HTR-8/SVneo (cell line): ENCODE measurements around the gene SOX13.
"Not testable (repeated sequence)": the region's sequence is repeated elsewhere in the genome, so short reads cannot be mapped to it uniquely, and the experiment has no call there.

ENCODE experiments used
- DNase-seq: peaks from one replicate; pipeline ENCODE4 v3.0.0; 2011; ENCODE audit warnings: low spot score, mixed read lengths; ENCODE audit not compliant: insufficient read length
- FAIRE-seq: peaks from 2 replicates; lab custom pipeline; 2011; peaks lifted over from hg19 to GRCh38; lab: Jason Lieb, UNC

Gene SOX13

DNA sequence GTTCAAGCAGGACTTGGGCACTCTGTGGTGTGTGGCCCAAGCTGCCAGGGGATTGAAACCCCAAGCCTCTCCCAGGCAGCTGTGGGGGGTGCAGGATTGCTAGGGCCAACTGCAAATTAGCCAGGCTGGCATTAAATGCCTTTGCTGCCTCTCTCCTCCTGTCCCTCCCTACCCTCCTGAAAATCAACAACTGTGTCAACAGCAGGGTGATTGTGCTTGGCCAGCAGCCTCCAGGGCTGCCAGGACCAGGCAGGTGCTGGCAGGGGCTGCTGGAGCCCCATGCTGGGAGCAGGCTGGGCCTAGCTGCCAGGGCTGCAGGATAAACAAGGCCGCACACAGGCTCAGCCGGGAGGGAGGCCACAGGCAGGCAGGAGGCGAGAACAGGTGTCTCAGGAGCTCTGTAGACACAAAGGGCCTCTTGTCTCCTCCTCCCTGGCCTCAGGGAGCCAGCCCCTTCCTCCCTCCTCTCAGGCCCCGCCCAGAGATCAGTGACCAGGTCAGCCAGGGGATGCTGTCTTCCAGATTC, 11.4 kb downstream of the SOX13 start:
- DNase-seq (no peak), FAIRE-seq (no peak)

DNA sequence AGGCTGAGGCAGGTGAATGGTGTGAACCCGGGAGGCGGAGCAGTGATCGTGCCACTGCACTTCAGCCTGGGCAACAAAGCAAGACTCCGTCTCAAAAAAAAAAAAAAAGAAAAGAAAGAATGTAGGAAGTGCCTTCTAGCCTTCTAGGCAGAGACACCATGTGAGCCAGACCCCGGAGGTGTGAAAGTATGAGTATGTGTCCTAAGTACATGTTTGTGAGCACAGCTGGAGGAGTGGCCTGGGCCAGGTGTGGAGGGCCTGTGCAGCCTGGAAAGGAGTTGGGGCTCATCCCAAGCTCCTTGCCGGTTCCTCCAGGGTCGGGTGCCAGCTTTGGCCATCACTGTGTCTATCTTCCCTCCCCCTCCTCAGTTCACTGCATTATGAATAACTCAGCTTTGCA, 13.0 kb downstream of the SOX13 start:
- DNase-seq: no peak
- FAIRE-seq: no peak

DNA sequence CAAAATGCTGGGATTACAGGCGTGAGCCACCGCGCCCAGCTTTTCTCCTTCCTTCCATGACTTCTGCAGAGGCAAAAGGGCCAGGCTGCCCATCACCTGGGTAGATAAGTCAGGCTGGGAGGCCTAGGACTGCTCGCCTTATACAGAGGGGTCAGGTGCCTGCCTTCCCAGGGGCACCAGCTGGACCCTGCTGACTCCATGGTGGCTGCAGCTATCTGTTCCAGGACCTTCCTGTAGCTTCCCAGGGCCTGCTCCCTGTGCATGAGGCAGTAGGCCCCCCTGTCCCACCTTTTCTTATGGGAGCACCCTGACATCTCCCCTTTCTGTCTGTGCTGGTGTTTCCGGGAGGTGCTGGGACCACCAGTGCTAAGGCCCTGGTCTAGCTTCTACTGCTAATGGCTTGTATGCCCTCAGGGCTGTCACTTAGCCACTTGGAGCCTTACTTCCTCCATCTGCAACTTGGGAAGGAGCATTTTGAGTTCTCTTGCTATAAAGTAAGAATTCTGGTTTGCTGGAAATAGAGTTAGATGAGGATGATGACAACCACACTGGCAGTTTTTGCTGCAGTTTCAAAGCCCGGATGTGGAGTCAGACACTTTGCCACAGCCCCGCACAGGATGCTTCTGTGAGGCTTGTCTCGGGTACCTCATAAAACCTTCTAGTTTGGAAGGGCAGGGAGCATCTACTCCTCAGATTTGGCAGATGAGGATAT, 14.4 kb downstream of the SOX13 start:
- FAIRE-seq: no peak
- DNase-seq: no peak

DNA sequence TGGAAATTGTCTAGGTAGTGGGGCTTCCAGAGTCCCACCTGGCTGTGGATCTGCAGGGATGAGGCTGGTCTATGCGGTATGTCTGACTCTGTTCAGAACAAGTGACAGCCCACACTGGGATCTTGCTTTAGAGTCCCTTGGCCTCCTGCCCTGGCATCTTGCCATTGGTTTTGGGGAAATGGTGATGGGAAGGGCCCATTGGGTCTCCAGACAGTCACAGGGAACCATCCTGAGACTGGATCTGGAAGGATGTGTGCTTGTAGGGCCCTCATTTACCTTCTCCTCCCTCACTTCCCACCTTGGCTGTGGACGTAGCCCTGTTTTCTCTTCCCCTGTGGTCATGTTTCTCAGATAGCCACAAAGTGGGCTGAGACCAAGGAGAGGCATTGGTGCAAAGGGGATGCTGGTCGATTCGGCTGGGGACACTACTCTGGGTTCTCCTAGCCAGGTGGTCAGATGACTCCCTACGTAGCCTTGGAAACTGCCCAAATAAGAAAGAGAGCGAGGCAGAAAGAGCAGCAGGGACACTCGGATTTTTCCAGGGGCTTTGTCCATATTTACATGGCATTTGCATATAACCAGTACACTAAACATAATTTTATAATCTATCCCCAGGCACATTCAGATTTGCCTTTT, 15.1 kb downstream of the SOX13 start:
- FAIRE-seq: no peak

DNA sequence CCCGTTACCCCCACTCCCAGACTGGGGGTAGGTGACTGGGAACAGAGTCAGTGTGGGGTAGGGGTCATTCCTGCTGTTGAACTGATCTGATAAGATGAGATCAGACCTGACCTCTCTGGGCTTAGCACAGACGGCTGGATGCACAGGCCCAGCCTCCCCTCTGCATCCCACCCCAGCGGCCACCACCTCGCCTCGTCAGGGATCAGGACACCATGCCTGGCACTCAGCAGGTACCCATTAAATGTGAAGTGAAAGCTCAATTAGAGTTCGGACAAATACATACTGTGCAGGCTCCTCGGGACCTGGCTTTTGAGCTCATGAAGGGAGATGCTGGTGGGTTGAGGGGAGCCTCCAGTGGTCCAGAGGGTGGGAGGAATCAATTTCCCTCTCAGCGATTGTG, 15.7 kb downstream of the SOX13 start:
- FAIRE-seq: no peak
- no peak for DNase-seq

More for the DNA sequence above, 15.1 kb downstream of the SOX13 start:
- DNase-seq: no peak

DNA sequence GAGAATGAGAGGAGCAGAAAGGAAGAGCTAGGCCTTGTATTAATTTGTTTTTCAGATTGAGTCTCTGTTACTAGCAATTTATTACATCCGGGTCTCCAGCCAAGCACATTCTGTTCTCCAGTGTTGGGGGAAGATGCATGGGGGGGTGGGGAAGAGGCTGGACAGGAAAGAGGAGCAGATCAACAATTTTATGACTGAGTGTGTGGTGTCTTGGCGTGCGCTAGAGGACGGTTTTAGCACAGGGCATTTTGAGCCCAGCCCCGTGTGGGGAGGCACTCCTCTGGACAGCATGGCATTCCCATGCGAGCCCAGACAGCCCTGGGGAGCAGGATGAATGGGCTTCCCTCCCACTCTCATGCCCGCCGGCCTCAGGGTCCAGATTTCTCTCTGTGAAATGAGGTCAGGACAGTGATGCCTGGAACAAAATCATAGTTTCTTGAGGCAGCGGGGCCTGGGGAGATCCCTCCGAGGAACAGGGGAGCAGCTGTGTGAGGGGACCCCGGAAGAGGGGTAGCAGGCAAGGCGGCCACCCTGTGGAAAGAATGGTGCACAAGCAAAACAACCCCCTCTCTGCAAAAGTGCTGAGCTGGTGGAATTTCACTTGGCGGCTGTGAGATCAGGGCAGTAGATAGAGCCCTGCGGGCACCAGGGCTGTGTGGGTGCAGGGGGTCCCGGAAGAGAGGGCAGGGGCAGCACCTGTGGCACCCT, 16.3 kb downstream of the SOX13 start:
- FAIRE-seq: no peak

DNA sequence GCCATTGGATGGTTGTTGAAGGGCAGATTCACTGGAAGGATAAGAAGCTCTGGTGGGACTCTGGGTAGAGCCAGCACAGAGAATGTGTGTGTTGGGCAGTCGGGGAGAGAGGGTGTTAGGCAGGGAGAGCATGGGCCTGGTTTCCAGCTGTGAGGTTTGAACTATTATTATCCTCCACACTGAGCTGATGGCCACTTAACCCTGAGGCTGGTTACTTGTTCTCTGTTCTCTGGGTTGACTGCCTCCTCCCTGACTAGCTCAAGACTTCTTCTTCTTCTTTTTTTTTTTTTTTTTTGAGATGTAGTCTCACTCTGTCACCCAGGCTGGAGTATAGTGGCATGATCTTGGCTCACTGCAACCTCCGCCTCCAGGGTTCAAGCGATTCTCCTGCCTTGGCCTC, 17.2 kb downstream of the SOX13 start:
- not testable (repeated sequence) for FAIRE-seq, DNase-seq

More for the DNA sequence above, 16.3 kb downstream of the SOX13 start:
- DNase-seq: no peak

DNA sequence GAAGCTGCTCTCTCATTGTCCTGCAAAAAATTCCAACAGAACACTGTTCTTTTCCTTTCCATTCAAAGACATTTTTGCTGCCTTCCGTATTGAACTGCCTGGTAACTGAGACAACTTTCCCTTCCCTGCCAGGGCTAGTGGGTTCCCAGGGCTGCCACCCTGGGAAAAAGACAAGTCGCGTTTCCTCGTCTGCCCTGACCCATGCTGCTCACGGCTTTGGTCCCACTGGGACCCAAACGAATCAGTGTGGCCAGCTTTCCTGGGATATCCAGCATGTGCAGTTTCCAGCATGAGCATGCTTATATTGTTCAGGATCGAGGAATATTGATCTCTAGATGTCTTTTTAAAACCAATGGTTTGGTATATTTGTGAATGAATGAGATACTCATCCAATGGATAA, 18.2 kb downstream of the SOX13 start:
- FAIRE-seq (no peak), DNase-seq (no peak)

DNA sequence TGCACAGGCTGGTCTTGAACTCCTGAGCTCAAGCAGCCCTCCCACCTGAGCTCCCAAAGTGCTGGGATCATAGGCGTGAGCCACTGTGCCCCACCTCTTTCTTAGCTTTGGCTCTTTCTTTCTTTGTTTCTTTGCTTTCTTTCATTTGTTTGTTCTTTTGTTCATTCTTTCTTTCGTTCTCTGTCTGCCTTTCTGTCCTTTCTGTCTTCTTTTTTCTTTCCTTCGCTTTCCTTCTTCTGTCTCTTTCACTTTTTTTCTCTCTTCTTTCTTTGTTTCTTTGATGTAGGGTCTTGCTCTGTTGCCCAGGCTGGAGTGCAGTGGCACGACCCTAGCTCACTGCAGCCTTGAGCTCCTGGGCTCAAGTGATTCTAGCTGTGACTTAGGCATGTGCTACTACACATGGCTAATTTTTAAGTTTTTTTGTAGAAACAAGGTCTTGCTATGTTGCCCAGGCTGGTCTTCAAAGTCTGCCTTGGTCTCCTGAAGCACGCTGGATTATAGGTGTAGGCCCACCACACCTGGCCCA, 18.9 kb downstream of the SOX13 start:
- DNase-seq: no peak
- FAIRE-seq: no peak

DNA sequence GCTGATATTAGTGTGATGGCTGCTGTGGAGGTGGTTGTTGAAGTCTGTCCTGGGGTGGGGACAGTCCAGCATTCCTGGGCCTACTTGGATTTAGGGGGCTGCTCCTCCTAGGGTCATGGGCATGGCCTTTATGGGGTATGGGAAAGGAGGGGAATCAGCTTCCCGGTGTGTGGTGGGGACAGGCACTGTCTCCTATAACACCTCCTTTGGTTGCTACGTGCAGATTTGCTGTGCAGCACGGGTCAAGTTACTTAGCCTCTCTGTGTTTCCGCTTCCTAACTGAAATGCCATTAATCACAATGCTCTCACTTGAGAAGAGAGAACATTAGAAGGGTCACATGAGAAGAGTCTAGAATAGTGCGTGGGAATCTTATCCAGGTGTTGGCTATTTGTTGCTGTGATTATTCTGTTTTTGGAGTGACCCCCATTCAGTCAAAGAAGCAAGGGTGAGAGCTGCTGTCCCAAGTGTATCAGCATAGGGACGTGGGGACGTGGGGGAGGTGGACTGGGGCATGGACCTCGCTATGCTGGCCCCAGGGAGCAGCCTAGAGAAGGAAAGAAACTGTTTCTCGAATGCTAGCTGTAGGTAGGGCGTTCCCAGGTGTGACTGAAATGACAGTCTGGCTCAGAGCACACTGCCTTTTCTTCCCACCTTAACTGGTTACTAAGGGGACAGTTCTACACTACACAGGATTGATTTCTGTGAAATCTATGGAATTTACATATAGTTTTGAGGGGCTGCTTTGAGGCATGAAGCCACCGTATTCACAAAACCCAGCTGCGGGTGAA, 19.9 kb downstream of the SOX13 start:
- FAIRE-seq: no peak
- DNase-seq: no peak

DNA sequence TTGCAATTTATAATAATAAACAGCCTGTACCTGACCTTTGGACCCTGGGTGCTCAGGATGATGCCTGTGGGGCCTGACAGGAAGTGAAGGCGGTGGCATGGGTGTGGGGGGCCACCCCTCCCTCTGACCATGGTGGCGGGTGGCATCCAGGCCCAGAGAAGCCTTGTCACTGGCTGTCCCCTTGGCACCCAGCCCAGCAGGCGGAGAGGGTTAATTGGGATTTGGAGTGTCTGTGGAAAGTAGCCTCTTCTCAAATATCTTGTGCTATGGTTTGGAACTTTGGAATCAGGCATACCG, 20.5 kb downstream of the SOX13 start:
- DNase-seq (no peak), FAIRE-seq (no peak)

DNA sequence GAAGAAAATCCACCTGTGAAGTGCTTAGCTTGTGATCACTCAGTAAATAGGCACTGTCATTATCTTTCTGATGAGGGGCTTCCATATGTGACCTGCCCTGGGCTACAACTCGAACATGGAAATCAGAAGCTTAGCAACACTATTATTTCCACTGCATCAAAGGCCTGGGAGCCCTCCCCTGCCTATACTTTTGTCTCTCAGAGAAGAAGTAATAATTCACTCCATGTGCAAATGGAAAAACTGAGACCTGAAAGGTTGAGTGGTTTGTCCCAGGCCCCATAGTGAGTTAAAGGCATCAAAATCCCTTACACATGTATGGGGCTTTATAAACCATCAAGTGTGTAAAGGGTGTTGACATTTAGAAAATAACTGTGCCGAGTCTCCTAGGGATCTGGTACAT, 20.9 kb downstream of the SOX13 start:
- FAIRE-seq: no peak
- no peak for DNase-seq

DNA sequence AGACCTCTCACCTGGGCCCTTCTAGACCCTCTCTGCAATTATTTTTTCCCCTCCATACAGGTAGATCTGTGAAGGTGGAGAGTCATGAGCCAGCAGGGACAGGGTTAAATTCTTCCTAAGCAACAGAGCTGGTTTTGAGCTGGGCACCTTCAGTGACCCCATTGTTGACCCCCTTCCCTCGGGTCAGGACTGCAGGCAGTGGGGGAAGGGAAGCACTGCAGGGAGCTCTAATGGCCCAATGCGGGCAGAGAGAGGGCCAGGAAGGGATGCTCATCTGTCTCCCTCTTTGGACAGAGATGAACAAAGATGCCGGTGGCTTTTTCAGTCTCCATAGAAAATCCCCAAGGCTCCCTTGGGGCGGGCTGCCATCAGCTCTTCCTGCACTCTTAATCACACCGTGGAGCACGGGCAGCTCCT, 21.4 kb downstream of the SOX13 start:
- DNase-seq (no peak), FAIRE-seq (no peak)

DNA sequence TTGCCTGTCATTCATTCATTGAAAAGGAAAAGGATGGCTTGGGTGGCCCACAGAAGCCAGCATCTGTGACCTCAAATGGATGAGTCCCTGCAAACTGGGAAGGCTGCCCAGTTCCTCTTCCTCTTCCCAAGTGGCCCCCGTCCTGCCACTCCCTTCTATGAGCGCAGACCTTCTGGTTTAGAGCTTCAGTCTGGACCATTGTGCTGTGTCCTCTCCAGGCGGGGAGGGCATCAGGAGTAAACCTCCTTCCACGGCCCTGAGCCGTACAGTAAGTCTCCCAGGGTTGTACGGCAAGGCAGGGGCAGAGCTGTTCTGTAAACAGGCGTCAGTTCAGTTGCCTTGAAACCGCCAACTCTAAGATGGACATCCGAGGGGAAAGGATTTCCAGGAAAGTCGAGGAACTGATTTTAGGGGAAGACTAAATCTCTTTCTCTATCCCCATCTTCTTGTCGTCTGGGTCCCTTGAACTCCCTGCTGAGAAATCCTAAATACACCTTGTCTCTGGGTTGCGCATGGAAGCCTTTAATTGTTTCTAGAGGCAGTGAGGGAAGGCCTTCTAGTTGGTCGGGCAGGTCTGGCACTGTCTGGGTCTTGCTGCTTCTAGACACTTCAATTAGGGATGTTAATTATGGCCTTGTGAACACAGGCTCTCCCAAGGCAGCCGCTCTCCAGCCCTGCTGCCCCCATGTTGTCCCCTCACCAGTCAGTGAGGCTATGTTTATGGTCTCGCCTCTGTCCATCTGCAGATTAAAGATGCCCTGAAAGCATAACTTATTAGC, 22.1 kb downstream of the SOX13 start:
- DNase-seq: no peak

DNA sequence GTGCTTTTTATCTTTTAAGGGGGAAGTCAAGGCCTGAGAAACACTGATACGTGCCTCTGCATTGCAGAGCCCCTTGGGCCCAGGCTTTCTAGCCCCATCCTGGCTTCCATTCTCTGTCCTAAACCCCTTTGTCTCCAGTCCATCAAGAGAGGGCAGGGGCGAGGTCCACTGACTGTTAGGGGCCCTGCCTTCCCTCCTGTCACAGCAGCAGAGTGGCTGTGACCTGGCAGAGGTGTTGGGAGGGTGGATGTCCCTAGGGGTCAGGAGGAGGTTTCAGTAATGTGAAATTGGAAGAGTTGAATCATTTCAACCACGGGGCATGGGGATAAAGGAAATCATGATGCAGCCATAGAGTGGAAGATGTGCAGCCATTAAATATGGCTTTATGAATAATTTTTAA, 24.0 kb downstream of the SOX13 start:
- no peak for FAIRE-seq

More for the DNA sequence above, 22.1 kb downstream of the SOX13 start:
- FAIRE-seq: no peak

DNA sequence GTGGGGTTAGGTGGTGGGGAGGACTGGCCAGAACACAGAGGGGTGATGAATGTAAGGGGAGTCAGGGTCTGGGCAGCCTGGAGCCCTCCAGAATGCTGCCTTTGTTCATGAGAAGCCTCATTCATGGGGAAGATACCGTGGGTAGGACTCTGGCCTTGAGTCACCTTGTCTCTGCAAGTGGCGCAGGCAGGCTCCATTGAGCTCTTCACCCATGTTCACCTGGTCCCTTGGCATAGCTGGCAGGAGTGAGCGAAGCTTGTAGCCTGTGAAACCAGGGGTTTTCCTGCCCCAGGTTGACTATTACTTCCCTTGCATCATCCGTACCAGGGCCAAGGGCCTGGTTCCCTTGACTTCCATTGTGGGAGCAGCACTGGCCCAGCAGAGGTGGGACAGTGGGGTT, 25.8 kb downstream of the SOX13 start:
- FAIRE-seq (peak; percentile 26), DNase-seq (no peak)

More for the DNA sequence above, 24.0 kb downstream of the SOX13 start:
- DNase-seq: no peak

DNA sequence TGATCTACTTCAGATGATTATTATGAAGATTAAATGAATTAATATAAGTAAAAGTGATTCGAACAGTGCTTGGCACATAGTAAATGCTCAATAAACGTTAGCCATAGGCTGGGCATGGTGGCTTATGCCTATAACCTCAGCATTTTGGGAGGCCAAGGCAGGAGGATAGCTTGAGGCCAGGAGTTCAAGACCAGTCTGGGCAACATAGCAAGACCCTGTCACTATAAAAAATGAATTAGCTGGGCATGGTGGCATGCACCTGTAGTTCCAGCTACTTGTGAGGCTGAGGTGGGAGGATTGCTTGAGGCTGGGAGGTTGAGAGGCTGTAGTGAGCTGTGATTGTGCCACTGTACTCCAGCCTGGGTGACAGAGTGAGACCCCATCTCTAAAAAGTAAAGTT, 26.8 kb downstream of the SOX13 start:
- DNase-seq, FAIRE-seq: not testable (repeated sequence)

DNA sequence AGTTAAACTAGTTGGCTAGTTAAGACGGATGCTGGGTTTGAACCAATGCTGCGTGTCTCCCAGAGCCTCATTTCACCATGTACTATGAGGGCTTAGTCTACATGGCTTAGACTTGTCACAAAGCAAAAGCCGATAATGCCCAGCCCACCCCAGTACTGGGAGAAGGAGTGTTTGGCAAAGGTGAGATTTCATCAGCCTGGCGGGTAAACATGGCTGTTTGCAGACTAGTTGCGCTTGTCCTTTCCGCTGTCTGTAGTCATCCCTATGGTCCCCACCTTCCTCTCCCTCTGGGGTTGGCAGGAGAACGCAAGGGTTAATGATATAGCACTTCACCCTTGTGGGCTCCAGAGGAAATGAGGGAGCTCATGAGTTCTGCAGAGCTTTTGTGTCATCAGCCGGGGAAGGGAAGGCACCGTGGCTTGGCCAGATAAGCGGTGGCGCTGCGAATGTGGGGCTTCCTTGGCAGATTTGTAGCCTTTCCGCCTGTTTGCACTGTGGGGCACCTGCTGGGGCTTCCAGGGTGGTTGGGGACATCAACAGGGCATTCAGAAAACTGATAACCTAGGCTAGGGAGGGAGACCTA, 29.2 kb downstream of the SOX13 start:
- no peak for DNase-seq
- FAIRE-seq: no peak
